NCI-H748 treated with DMSO at 0.1 percent for 48 hours (cell line): ENCODE data around the gene HCN3.
"Not testable (repeated sequence)": the region's sequence is repeated elsewhere in the genome, so short reads cannot be mapped to it uniquely, and the experiment has no call there.

Source experiments
- DNase-seq: peaks from one replicate; lab custom pipeline; 2025; lab: John Stamatoyannopoulos, UW

The HCN3 gene

GRCh38 chr1:155277070-155277901, at the start of gene HCN3:
Gene HCN3, plus strand, starts transcription at chr1:155277463. Its CDS starts 128 bp downstream, at chr1:155277591.
- DNase-seq: peak; percentile 96

DNA sequence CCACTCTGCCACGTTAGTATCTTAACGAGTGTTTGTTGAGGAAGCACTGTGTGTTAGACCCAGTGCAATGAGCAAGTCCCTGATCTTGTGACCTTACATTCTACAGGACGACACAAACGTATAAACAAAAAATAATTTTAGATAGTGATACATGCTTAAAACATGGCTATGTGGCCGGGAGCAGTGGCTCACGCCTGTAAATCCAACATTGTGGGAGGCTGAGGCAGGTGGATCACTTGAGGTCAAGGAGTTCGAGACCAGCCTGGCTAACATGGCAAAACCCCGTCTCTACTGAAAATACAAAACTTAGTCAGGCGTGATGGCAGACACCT, 49.2 kb upstream of the HCN3 start:
- DNase-seq: no peak

GRCh38 chr1:155231302-155231701, 46.0 kb upstream of the HCN3 start:
- DNase-seq: not testable (repeated sequence)

DNA sequence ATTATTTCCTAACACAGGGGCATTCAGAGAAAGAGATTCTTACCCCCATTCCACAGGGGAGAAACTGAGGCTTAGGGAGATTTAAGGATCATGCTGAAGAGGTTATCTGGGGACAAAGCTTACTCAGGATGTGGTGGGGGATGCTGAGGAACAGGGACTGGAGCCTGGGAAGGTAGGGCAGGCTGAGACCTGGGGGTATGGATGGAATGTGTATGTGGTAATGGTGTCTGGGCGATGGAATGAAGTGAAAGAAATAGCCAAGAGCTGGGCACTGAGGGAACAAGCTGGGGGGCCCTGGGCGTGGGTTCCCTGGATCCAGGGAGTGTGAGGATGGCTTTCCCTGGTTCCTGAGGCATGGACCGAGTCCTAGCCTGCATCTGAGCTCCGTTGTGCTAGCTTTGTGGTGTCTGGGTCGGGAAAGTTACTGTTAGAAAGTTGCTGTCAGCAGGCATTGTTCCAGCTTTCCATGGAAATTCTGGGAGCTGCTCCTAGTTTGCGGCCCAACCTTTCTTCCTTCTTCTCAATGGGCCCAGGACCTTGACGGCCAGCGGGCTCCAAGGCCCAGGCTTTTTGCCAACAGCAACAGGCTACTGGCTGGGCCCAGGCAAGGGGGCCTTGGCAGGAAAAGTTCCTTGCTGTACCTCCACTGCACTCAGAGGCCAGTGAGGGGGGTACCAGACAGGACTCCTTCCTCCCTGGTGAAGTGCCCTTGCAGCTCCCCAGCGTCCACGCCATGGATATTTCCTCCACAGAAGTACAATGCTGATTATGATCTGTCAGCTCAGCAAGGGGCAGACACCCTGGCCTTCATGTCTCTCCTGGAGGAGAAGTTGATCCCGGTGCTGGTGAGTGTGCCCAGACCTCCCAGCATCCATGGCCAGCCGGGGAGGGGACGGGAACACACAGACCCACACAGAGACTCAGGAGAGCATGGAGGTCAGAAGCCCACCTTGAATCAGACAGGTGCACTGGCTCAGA, 45.0 kb upstream of the HCN3 start:
- DNase-seq: not testable (repeated sequence)

DNA sequence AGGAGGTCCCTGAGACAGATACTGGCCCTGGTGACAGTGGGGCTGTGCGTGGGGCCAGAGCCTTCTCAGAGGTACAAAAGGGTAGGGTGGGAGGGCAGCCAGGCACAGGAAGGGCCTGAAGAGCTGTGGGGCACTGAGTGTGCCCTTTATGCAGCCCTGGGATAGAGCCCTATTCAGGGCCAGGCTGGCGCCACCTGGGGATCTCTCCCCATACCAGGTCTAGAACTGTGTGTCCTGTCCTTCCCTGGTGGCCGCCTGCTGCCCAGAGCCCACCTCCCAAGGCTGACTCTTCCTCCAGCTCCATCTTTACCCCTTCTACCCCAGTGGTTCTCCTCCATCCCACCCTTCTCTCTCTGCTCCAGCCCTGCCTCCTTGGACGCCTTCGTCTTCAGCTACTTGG, 43.8 kb upstream of the HCN3 start:
- not testable (repeated sequence) for DNase-seq

DNA sequence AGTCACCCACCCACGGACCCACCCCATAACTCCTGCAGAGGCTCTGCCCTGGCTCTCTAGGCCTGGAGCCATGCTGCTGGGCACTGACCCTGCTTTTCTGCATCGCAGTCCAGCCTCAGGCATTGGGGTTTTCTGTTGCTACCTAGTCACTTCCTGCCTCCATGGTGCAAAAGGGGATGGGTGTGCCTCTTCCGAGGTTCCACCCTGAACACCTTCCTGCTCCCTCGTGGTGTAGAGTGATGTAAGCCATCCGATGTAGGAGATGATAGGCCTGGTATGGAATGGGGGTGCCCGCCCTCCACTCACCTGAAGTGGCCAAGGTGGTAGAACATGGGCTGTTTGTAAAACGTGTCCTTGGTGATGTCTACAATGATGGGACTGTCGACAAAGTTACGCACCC, 41.9 kb upstream of the HCN3 start:
- DNase-seq: not testable (repeated sequence)

GRCh38 chr1:155236451-155236850, 40.8 kb upstream of the HCN3 start:
- DNase-seq: no peak

DNA sequence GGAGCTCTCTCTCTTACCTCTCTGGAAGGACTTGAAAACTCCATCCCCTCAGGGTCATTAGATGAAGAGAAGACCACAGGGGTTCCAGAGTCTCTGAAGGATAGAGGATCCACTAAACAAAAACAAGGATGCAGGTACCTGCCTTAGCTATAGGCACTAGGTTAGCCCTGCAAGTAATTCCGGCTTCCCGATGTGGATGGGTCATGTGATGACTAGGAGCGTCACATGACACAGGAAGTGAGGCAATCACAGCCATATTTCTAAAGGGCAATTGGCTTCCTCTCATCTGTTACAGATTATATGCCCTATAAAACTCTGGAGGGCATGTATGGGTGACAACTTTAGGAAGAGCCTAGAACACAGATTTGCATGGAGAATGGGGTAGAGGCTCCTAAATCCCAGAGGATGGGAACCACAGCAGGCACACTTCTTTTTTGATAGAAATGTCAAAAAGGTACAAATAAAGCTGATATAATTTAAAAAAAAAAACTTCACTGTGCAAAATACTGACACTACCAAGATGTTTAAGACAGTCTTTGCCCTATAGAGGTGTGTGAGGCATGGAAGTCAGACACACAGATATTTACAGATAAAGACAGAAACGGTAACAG, 36.1 kb upstream of the HCN3 start:
- DNase-seq: peak; percentile 81

DNA sequence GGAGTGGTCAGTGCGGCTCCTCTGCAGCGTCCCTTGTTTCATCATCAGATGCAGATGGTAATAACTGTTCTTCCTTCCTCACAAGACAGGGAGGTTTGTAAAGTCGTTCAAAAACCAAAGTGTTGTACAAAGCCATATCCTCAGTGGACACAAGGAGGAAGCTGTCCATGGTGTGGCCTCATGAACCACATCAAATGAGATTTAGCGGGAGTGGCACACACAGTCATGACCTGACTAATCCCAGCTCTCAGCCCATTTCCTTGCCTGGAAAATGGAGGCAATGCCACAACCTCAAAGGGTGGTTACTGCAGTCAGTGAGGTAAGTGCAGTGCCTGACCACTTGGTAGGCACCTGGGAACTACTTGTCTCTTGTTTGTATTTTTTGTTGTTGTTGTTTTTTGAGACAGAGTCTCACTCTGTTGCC, 35.4 kb upstream of the HCN3 start:
- no peak for DNase-seq

- no peak for DNase-seq
These were observed 34.4 kb upstream of the HCN3 start for GRCh38 chr1:155242805-155243358.

DNA sequence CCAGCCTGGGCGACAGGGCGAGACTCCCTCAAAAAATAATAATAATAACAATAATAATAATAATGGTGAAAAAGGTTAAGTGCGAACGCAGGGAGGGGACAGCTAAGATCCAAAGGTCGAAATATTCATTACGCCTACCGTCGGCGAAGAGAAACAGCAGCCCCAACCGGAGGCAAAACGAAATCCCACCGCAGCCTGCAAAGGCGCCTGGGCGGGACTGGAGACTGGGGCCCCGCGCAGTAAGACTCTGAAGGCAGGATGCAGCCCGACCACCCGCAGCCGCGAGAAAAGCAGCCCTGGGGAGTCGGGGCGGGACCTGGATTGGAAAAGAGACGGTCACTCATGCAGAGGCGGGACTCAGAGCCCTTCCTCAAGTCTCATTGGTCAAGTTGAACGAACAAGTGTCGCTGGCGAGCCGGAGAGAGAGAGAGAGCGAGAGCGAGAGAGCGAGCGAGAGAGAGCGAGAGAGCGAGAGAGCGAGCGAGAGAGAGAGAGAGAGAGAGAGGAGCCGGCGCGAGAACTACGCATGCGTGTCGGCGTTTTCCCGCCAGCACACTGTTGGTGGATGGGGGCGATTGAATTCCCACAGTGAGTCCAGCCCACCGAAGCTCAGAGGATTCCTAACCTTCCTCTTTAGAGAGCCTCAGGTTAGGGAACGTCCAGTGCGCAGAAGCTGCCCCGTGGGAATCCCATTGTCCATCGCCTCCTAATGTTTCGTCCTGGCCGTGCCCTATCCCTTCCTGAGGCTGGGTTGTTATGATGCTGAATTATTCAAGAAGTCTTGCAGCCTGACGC, 32.7 kb upstream of the HCN3 start:
- DNase-seq: peak; percentile 98

DNA sequence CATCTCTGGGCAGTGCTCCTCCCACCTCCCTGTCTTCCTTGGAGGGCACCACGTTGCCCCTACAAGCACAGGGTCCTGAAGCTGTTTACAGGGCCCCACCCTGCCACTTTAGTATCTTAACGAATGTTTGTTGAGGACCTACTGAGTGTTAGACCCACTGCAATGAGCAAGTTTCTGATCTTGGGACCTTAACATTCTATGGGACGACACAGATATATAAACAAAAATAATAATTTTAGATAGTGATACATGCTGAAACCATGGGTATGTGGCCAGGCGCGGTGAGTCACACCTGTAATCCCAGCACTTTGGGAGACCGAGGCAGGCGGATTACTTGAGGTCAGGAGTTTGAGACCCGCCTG, 32.1 kb upstream of the HCN3 start:
- no peak for DNase-seq

DNA sequence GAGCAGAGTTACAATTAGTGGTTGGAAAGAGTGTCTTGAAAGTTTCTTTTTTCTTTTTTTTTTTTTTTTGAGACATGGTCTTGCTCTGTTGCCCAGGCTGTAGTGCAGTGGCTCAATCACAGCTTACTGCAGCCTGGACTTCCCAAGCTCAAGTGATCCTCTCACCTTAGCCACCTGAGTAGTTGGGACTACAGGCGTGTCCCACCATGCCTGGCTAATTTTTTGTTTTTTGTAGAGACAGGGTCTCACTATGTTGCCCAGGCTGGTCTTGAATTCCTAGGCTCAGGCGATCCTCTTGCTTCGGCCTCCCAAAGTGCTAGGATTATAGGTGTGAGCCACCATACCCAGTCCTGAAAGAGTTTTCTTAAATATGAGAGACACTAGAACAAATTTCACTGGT, 30.5 kb upstream of the HCN3 start:
- DNase-seq: not testable (repeated sequence)

DNA sequence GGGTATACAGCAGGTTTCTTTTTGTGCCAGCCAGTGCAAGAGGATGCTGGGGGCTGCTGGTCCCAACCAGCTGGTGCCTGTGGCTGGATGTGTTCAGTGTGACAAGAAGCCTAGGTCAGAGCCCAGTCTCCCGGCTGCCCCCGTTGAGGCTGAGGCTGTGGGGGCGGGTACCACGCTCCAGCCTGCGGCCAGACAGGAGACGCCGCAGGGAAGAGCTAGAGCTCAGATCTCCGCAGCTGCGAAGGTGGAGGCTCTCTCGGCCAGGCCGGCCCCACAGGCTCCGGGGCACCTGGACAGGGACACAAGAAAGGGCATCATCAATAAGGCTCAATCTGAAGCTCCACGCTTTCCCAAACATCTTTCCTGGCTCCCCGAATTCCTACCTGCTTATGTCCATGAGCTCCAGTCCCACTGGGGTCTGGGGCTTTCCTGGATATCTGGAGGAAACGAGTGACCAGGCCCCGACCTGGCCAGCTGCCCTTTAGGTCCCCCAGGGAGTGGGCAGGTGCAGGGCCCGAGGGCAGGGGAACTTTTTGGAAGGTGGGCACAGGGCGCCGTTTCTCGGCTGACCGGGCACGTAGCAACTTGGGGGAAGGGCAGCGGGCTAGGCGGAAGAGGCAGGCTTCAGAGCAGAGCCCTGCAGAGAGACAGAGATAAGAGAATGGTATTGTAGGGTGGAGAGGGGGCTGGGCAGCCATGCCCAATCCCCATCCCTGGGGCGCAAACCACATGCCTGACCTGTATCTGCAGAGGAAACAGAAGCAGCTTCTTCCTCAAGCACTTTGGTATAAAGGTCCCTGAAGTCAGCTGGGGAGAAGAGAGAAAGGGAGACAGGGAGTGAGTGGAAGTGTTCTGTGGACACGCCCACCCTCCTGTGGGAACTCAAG, 29.4 kb upstream of the HCN3 start:
- no peak for DNase-seq

- no peak for DNase-seq
These were observed 27.0 kb upstream of the HCN3 start for GRCh38 chr1:155250246-155250632.

- peak; percentile 84 for DNase-seq
These were observed 26.4 kb upstream of the HCN3 start for GRCh38 chr1:155250633-155251449.

- DNase-seq: no peak
These were observed 25.7 kb upstream of the HCN3 start for GRCh38 chr1:155251566-155251965.

GRCh38 chr1:155253208-155253607, 24.1 kb upstream of the HCN3 start:
- no peak for DNase-seq

GRCh38 chr1:155253797-155254196, 23.5 kb upstream of the HCN3 start:
- DNase-seq: no peak
